Measurements from ENCODE around the gene SLC44A3.

SLC44A3 gene

DNA sequence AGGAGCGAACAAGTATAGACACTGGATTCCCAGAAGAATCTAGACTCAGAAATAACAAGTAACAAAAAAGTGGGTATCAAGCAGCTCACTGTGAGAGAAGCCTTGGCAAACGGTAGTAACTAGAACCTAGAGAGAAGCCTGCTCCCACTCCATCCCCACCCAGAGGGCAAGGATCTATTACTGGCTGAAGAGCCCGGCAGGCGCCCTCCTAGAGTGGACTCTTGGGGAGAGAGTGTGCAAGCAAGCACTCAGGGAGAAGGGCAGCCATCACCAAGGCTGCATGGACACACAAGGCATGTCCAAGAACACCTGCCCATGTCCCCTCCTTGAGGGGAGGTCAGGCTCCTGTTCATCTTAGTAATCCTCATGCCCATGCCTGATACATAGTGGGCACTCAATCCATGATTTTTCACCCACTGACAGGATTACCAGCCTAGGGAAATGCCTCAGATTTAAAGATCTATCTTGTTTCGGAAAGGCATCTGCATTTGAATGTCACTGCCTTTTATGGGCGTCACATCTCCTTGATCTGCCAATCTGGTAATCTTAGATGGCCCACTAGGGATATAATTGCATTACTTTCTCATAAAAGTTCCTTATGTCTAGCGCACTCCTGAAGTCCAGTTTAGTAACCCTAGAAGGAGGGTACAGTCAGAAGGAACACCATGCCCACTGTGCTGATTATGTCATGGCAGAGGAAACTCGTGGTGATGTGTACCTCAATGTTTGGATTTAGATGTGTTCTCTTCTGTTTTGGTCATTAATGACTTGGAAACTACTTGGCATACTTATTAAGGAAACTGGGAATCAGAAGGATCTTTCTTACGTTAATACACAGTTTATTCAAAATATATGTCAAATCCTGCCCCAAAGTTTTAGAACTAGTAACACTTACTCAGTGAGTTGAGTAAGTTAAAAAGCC lies 92.4 kb downstream of the SLC44A3 start:
- peak in 1 of 2 experiments; percentile 20 for DNase-seq

DNA sequence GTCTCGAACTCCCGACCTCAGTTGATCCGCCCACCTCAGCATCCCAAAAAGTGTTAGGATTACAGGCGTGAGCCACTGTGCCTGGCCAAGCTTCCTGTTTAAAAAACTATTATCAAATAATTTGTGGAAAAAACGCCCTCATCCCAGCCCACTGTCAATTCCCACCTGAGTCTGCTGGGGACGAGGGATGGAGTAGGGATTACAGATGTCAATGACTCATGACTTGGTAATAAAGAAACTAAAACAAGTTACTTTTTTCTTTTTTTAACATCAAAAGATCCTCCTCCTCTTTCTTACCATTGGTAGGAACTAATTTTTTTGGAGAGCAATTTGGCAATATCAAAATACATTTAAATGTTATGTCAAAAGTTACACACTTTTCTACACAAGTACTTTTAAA lies 97.1 kb downstream of the SLC44A3 start:
- DNase-seq, result no peak

DNA sequence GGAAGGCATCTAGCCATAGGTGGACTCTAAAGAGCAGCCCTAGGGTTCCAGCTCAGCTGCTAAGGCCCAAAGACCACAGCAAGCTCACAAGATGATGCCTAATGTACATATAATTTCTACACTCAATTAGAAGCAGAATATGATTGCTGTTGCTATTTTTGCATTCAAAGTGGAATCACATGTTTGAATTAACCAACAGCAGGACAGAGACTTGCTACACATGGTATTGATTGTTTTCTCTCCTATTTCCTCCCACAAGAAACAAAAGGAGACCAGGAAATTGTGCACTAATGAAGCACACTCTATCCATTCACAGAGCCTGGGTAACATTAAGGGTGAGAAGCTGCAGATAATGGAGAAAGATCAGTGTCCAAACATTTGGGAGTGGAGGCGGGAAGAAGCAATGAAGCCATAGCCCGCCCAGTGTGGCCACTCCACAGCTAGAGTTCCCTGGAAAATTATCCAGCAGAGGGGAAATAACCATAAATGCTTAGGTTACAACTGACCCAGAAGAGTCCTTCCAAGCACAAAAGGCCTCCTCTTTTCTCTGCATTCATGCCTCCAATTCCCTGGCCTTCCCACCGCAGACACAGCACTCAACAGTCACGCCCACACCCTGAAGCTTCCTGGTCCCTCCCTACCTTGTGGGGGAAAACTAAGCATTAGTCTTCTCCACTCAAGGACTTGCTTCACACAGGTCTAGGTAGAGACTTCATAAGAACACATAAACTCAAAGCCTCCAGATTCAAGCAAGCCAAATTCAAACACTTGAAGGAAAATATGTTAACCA lies 99.3 kb downstream of the SLC44A3 start:
- DNase-seq, result no peak

DNA sequence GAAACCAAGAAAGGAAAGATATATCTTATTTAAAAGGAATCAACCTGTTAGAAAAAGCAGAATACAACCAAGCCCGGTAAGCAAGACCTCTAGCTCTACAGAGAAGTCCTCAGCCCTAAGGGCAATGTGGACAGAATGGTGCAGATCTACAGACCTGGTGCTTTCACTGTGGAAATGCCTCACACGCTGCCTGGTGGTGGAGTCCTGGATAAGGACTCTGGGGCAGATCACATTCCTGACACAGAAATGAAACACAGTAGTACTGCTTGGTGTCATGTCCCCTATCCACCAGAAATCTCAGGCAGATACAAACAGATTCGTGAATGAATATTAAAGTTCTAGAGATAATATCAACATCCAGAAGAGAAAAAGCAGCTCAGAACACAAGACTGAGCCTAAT lies 99.9 kb downstream of the SLC44A3 start:
- no peak for DNase-seq

DNA sequence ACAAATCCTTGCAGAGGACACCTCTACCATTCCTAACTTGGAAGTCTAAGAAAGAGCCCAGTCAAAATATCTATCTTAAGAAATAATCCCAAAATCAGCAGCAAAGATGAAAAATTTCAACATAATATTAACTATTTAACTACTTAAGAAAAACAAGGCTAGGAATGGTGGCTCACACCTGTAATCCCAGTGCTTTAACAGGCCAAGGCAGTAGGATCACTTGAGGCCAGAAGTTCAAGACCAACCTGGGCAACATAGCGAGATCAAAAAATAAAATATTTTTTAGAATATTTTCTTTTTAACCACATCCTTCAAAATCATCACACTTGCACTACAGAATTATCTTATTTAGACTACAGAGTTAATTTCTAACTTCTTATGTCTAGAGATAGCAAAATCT lies 101.8 kb downstream of the SLC44A3 start:
- no peak for DNase-seq

DNA sequence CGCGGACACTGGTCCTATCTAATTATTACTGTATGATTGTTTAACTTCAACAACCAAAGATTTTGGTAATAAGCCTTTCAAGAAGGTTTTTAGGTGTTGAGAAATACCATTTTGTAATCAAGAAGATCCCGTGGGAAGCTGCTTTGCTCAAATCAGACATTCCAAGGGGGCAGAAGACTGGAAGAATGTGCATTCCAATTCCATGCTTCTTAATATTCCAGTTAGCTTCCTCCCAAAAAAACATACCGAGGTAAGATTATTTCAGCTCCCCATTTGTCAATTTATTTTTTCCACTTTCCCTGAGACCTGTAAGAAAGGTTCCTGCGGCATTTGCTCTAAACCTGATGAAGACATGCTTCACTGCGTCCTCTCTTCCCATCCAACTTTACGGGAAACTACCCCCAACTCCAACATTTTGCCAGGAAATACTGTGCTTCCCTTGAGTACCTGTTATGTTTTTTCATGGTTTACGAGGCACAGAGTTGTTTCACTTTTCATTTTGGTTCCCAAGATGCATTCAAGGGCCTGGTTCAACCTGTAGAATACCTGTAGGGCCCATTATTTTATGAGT lies 102.7 kb downstream of the SLC44A3 start:
- no peak for DNase-seq

DNA sequence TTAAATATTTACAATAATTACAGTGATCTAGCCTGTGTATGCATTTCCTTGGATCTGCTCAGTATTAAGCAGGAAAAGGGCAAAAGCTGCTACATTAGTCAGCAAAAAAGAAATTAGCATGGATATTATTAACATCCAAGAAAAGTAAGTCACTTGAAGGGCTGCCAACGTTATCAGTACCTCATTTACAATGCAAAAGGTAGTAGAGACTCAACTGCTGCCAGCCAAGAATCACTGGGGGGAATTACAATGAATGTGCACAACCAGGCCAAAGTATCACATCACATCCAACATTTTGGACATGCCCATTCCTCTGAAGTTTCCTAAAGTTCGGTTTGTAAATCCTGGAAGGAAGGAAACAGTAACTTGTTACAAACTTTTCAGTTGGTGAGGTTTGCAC lies 104.8 kb downstream of the SLC44A3 start:
- DNase-seq, result no peak

DNA sequence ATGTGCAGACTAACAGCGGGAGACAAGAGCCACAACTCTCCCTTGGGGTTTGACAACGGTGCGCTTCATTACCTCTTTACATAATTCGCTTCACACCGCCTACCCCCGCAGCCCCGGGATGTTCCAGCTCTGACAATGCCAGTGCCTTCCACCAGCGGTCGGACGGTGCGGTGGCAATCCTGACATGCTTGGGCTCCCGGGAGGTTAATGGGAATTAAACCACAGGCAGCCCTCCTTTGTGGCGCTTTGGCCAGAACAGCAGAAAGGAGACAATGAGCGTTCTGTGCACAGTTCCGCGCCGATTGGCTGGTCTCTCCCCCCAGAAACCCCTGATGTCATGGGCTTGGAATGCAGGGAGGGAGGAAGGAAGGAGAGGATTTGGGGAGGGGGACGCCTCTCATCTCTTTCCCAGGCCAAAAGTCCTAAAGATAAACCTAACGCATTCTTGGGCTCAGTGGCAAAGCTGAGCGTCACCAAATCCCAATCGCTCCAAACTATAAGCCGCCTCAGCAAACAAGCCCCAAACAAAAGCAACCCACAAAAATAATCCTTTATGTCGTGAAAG lies 105.5 kb downstream of the SLC44A3 start:
- DNase-seq, result peak; percentile 45 to 70

DNA sequence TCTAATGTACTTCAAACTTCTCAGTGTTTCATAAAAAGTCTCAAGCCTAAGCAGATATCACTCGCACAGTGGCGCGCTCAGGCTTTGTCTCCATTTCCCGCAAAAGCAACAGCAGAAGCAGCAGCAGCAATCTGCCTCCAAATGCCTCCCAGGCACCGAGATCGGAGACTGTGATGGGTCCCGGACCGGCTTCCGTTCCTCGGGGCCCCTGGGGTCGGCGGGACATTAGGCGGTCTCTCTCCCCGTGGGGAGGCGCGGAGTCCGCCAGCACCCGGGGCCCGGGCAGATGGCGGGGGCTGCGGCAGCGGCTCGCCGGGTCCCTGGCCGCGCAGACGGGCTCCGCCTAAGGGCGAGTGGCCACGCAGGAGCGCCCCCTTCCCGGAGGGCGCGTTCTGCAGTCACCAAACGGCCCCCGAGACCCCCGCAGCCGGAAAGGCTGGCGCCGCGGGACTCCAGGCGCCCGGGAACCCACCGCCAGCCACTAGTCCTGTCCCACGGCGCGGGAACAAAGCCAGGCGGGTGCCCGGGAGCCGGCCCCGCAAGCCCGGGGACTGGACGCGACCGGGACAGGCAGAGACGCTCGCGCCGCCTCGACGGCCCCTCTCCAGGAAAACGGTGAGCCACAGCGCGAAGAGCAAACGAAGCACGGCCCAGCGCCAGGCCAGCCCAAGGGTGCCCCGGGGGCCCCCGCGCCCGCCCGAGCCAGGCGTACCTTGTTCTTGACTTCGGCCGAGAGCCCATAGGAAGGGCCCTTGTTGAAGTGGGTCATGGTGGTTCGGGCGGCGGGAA lies 106.2 kb downstream of the SLC44A3 start:
- DNase-seq, result peak; percentile 56 to 60

DNA sequence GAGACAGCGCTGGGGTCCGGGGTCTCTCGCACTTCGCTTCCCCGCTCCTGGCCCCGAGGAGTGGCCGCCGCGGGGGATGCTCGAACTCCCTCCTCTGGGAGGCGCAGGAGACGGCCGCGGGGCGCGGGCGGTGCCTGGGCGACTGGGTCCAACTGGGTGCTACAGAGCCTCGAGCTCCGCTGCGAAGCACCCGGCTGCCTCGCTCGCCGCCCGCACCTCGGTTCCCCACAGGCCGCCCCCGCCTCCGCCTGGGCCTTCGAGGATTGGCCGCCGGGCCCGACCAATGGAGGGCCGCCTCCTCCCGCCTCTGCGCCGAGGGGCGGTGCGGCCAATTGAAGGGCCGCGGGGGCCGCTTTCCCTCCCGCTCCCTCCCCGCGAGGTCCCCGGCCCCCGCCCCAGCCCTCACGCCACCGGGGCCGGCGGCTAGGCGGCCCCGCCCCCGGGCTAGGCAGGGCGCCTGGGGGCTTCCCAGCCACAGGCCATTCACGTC lies 106.8 kb downstream of the SLC44A3 start, which contains the start of gene CNN3:
Gene CNN3 (minus strand): TSS at position 196 of the 490 bp plus-strand sequence. CDS start 216 bp downstream, outside the sequence.
- peak; percentile 71 to 84 for DNase-seq

DNA sequence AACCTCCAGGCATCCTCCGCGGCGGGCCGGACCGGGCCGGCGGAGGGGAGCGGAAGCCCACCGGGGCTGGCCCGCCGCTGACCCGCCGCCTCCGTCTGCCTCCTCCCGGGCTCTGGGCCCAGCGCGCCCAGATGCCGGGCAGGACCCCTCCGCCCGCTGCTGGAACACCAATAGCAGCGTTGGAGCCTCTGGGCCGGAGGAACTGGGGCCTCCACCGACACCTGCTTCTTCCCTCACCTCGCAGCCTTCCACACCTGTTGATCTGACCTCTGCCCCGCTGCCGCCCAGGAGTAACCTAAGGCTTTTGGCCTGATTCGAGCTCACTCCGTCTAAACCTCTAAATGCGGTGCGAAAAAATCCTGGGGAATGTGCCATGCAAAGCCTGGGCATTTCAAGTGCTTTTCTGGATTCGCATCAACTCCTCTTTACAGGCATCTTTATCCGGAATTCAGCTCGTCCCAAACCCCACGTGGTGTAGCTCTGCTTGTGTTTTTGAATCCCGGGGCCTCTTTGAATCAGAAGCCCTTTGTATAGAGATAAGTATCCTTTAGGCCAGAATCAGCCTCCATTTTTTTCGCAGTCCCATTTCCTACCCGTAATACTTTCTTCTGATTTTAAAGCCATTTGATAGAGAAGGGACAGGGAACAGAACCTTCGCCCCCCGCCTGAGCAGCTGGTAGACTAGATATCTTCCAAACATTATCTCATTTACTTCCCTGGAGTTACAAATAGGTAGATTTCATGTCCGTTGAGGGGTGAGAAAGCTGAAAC lies 107.4 kb downstream of the SLC44A3 start:
- no peak for DNase-seq

DNA sequence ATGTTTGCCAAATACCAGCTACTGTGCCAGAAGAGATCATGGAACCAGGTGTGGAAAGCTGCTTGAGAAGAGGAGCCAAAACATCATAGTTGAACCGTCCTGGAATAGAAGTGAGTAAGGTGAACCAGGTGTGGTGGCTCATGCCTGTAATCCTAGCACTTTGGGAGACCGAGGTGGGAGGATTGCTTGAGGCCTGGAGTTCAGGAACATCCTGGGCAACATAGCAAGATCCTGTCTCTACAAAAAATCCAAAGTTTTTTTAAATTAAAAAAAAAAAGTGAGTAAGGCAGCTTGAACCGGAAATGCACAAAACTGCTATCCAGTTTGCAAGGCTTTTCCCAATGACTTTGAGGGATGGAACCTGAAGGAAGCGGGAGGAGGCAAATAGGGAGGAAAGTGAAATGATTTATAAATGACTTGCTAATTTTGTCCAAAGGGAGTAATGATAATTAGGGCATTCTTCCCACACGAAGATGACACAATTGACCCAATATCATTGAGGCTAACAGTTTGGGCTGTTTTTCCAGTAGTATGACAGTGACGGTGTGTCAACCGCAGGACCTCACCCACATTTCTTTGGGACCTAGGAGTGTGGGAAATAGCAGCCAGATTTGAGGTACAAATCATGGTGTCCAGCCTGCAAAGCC lies 108.3 kb downstream of the SLC44A3 start:
- no peak for DNase-seq

DNA sequence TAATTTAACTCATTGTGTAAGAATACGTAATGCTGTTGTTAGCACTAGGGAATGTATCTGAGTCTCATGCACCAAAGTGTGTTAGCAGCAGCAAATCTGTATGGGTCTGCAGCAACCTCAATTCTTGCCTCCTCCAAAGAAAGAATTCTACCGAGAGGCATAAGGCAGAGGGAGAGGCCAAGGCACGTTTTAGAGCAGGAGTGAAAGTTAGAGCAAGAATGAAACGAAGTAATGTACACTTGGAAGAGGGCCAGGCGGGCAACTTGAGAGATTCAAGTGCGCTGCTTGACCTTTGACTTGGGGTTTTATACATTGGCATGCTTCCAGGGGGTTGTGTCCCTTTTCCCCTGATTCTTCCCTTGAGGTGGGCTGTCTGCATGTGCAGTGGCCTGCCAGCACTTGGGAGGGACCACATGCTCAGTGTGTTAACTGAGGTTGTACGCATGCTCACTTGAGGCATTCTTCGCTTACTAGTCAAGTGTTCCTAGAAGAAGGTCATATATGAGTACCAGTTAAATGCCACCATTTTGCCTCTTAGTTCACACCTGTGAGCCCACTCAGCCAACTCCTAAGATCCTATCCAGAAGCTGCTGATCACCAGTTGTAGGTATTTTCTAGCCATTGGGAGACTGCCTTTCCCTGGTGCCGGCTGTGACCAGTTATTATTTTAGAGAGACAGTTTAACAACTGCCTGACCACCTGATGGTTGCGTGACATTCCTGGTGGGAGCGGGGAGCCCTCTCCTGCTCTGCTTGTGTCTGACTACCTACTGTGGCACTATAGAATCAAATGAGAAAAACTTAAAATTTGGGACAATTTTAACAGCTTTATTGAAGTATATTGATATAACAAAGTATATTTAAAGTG lies 109.4 kb downstream of the SLC44A3 start:
- no peak for DNase-seq

DNA sequence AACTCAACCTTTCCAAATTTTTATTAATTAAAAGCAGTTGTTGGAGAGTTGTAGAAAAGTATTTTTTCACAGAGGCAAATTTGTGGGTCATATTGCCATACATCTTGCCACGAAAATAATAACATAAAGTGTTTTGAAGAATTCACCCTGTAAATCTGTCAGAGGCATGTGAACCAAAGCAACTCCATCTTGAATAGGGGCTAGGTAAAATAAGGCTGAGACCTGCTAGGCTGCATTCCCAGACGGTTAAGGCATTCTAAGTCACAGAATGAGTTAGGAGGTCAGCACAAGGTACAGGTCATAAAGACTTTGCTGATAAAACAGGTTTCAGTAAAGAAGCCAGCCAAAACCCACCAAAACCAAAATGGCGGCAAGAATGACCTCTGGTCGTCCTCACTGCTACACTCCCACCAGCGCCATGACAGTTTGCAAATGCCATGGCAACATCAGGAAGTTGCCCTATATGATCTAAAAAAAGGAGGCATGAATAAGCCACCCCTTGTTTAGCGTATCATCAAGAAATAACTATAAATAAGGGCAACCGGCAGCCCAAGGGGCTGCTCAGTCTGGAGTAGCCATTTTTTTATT lies 111.2 kb downstream of the SLC44A3 start:
- DNase-seq, result no peak

DNA sequence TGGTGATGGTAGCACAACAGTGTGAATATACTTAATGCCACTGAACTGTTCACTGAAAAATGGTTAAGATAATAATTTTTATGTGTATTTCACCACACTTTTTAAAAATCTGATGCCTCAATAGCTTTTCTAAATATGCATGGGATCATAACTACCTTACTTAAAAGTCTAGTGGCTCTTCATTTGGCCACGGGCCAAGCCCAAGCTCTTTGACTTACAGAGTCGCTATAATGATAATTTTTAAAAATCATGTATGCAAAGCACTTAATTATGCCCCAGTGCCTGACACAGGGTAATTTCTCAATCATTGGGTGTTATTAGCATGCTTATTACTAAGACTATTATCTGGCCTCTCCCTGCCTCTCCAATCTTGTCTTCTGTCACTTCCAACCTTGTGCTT lies 114.4 kb downstream of the SLC44A3 start:
- no peak for DNase-seq

DNA sequence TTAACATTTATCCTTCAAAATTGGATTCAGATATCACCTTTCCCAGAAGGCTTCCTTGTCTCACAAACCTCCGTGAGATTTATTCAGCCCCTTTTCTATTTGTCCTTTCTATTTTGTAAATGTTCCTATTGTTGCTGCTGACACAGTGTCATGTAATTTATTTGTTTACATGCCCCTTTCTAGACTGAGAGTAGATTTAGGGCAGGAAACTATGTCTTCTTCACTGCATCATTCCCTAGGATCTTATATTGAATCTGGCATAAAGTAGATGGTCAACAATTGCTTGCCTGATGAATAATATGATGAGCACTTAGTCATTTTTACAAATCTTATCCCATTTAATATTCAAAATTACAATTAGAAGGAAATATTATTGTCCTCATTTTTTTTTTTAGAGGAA lies 114.9 kb downstream of the SLC44A3 start:
- no peak for DNase-seq

DNA sequence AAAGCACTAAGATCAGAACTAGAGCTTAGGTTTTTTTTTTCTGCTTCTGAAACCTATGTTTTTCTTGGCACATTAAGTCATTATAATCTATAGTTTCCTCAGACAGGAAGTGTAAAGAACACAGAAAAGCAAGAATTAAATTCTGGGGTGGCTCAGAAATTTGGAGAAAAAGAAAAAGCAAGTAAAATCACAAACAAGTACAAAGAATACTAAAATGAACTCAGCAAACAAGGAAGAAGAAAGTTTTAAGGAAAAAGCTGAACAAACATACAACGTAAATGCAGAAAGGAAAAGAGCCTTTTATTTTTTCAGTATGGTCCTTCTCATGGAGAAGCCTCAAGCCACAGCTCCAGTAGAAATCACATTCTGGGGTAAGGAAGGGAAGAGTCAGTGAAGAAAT lies 115.3 kb downstream of the SLC44A3 start:
- DNase-seq, result no peak

DNA sequence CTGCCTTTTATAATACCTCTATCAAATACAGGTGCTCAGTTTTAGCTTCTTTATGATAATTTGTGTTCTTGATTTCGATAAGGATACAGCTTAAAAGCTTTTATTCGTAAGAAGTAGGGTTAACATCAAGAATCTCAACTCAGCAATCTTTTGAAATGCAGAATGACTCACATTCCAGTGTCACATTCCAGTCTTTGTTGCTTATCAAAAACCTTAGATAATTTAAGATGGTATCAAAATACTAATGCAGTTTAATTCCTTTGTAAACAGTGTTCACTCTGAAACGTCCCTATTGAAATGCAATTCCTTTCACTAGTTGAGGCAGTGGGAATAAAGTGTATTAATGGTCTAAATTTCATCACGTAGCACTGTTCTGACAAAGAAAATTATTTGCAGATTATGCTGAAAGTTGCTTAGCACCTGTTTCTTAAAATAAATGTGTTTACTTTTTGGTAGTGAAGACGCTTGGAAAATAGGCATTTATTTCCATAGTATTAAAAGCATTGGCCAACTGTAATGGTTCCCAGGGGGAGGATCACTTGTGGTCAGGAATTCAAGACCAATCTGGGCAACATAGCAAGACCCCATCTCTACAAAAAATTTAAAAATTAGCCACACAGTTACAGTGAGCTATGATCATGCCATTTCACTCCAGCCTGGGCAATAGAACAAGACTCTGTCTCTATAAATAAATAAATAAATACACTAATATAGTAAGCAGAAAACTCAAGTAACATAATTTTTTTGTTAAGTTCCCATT lies 116.9 kb downstream of the SLC44A3 start:
- no peak for DNase-seq

DNA sequence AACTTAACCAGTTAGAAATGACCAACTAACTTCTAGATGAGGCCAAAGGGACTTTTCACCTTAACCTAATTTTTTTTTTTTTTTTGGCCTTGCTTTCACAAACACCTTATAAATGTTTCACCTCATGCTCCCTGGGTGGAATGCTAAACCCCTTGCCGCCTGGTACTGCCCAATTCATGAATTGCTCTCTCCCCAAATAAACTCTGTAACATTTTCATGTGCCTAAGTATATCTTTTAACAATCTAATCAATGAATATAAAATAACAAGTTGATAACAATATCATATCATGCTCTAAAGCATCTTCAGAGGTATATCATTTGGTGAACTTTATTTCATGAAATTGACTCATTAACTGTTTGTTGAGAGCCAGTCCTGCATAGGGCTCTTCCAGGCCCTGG lies 117.7 kb downstream of the SLC44A3 start:
- no peak for DNase-seq
